GM12864 (cell line): ENCODE data around the gene NATD1.

ENCODE experiments used
- DNase-seq: peaks from one replicate; pipeline ENCODE4 v3.0.0-alpha.2; 2011; ENCODE audit warnings: low read depth
- H3K4me3 ChIP-seq: 2 replicates; pipeline ENCODE4 v1.5.1; 2011; ENCODE audit warnings: mild to moderate bottlenecking, low read depth, low read length, control low read depth
- CTCF ChIP-seq: IDR thresholded peaks from 2 replicates; pipeline ENCODE4 v1.5.1; 2011; ENCODE audit warnings: low read depth, mild to moderate bottlenecking, moderate library complexity, low read length, control low read depth, inconsistent platforms; ENCODE audit errors: missing control alignments

The NATD1 gene

DNA sequence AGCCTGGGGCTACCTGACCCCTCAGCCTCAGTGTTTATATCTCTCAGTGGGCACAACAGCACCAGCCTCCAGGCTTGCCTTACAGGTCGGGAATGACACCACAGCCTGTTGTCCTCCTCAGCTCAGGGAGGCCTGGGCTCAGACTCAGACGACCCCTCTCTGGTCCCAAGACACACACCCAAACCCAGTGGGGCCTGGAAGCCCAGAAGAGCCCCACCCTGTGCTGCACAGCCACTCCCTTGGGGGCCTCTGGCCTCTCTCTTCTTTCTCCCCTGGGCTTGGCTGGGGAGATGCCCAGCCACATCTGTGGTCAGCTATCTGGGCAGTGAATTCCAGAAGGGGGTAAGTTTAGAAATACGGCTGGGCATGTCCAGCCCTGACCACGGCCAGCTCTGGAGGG is 2.4 kb downstream of the NATD1 start:
- DNase-seq = no peak
- no peak for TF ChIP-seq CTCF
- no peak overlapping the region for H3K4me3 ChIP-seq

DNA sequence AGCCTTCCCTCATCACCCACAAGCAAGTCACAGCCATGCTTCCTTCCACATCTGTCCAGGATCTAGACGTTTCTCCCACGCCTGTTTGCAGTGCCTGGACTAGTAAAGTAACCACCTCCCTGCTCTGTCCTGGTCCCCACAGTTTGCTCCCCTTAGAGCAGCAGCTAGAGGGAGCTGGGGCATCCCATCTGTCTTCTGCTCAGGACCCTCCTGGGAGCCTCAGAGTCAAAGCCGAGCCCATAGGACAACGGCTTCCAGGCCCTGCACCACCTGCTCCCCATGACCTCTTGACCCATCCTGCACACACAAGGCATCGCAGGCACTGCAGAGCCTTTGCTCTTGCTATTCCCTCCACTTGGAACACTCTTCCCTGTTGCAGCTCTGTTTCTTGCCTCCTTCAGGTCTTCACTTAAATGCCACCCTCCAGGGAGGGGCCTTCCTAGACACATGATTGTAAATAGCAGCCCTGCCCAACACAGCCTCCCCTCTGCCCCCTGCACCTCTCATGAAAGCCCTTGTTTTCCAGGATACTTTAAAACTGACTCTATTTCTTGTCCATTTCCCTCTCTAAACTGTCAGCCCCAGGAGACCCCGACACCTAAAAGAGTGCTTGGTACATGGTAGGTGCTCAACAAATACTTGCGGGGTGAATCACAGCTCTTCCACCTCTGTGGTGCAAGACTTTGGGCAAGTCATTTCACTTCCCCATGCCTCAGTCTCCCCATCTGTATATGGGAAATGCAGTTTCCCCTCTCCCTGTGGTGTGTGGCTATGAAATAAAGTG is 3.1 kb downstream of the NATD1 start:
- no peak overlapping the region for H3K4me3 ChIP-seq
- TF ChIP-seq CTCF = no peak
- no peak for DNase-seq

- H3K4me3 ChIP-seq = no peak overlapping the region
- no peak for TF ChIP-seq CTCF
- DNase-seq = no peak
Observed at GRCh38 chr17:21249086-21249795, 4.0 kb downstream of the NATD1 start.

DNA sequence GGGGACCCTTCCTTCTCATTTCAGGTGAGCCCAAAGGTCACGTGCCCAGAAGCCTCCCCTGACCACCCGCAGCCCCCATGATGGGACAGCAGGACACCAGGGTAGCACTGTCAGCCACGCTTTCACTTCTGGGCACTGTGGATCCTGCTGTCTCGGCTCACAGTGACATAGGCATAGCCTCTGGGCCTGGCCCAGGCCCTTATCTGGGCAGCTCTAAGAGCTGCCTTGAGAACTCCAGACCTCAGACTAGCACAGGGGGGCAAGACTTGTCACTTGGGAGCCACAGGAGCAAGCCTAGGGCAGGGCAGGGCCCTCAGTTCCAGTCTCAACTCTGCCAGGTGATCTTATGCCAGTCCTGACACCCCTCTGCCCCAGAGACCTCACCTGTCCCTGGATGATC is 4.7 kb downstream of the NATD1 start:
- no peak for TF ChIP-seq CTCF
- no peak overlapping the region for H3K4me3 ChIP-seq
- no peak for DNase-seq

- H3K4me3 ChIP-seq = no peak overlapping the region
- DNase-seq = no peak
- no peak for TF ChIP-seq CTCF
Observed at GRCh38 chr17:21247552-21248258, 5.5 kb downstream of the NATD1 start.

- TF ChIP-seq CTCF = no peak
- DNase-seq = no peak
Observed at GRCh38 chr17:21246698-21247097, 6.5 kb downstream of the NATD1 start.

More at GRCh38 chr17:21246698-21247097, 6.5 kb downstream of the NATD1 start:
- no peak overlapping the region for H3K4me3 ChIP-seq
